HEK293T (cell line): Measurements from ENCODE around the gene SMARCAD1.

Experiments used
- ARNT ChIP-seq: fragments of 450-650 bp; IDR thresholded peaks from 2 replicates; pipeline ENCODE4 v1.6.1; 2017; ENCODE audit warnings: mild to moderate bottlenecking
- FOXA1 ChIP-seq: fragments of 450-650 bp; IDR thresholded peaks from 2 replicates; pipeline ENCODE4 v1.6.1; 2016; ENCODE audit warnings: mild to moderate bottlenecking
- NFRKB ChIP-seq: fragments of 450-650 bp; IDR thresholded peaks from 2 replicates; pipeline ENCODE4 v1.6.1; 2016; ENCODE audit warnings: mild to moderate bottlenecking, moderate library complexity
- SUZ12 ChIP-seq: fragments of 450-650 bp; IDR thresholded peaks from 2 replicates; pipeline ENCODE4 v1.6.1; 2016; ENCODE audit warnings: mild to moderate bottlenecking

GRCh38 chr4:94306713-94307112, 99.0 kb downstream of the SMARCAD1 start:
- TF ChIP-seq SUZ12 (no peak), ARNT (no peak), NFRKB (no peak), FOXA1 (no peak)
